NCI-H1417 (cell line): Measurements from ENCODE around the gene LHFPL4.

Source experiments
- DNase-seq, 3 experiments: peaks; one replicate each; lab custom pipeline; 2025; lab: John Stamatoyannopoulos, UW

Gene LHFPL4

GRCh38 chr3:9473496-9474065 is 80.0 kb downstream of the LHFPL4 start:
- DNase-seq, result no peak

DNA sequence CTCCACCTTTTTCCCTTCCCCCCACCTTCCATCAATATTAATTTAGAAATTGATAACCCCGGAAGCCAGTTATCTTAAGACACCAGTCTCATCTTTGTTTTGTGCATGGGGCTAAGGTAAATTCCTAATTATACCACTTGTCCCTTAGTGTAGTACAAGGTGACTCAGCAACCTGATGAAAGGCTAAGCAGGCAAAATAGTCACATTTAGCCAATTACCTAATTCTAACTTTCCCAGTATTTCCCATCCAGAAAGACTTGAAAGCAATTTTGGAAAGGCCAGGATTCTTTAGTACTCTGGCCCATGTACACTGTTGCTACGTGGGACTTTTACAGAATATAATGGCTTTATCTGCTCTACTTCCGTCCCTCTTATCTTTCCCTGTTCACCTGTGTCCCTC is 83.6 kb downstream of the LHFPL4 start:
- no peak for DNase-seq

GRCh38 chr3:9468460-9468859 is 85.2 kb downstream of the LHFPL4 start:
- no peak for DNase-seq

DNA sequence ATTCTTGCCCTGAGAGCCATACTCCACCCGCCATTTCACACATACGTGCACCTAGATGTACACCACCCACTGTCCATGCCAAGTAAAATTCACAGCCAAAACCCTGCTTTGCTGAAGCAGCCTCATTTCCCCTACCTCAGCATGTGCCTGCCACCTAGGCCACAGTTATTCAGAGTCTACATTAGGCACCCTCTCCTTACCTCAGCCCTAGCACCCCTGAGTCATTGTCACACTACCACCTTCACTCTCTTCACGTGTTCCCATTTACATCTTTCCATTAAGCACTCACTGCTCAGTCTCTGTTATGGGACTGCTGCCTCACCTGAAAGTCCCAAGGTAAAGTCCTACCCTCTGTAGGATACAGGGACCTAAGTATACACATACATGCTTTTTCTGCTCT is 86.2 kb downstream of the LHFPL4 start:
- DNase-seq, result no peak

- no peak for DNase-seq
Measured at GRCh38 chr3:9455596-9456131, 98.0 kb downstream of the LHFPL4 start.

DNA sequence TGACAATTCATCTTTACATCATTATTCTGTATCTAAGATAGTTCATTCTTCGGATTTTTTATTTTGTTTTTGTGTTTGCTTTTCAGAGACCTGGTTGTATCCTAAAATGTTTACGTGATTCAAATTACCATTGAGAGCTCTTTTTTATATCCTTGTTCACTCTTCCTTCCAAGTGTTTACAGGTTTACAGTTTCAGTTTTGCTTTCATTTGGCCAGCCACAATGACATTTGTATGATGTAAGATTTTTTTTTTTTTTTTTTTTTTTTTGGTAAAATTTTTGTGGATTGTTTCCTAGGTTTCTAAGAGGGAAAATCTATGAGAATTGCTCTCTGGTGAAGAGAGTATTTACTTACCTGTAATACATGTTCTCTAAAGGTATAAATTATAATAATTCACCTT is 101.2 kb downstream of the LHFPL4 start:
- no peak for DNase-seq

DNA sequence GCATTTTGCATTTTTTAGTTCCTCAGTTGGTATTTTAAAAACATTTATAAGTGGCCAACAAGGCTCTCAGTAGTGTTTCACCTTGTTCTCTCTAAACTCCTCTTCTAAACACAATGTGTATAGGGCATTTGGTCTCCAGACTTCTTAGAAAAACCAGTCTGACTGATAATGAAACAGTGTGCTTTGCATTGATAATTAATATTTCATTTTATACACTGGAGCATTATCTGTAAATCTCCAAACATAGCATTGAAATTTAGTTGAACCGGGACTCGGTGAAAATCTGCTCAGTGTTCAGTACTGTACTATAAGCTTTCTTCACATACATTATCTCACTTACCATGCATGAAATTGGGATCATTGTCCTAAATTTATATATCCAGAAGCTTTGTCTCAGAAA is 102.6 kb downstream of the LHFPL4 start:
- DNase-seq, result no peak

GRCh38 chr3:9450126-9450525 is 103.5 kb downstream of the LHFPL4 start:
- no peak for DNase-seq

- no peak for DNase-seq
Measured at GRCh38 chr3:9448643-9449042, 105.0 kb downstream of the LHFPL4 start.
